ENCODE results near the gene ATXN2.
"Not testable (repeated sequence)": the region's sequence is repeated elsewhere in the genome, so short reads cannot be mapped to it uniquely, and the experiment has no call there.

Gene ATXN2, protein sequence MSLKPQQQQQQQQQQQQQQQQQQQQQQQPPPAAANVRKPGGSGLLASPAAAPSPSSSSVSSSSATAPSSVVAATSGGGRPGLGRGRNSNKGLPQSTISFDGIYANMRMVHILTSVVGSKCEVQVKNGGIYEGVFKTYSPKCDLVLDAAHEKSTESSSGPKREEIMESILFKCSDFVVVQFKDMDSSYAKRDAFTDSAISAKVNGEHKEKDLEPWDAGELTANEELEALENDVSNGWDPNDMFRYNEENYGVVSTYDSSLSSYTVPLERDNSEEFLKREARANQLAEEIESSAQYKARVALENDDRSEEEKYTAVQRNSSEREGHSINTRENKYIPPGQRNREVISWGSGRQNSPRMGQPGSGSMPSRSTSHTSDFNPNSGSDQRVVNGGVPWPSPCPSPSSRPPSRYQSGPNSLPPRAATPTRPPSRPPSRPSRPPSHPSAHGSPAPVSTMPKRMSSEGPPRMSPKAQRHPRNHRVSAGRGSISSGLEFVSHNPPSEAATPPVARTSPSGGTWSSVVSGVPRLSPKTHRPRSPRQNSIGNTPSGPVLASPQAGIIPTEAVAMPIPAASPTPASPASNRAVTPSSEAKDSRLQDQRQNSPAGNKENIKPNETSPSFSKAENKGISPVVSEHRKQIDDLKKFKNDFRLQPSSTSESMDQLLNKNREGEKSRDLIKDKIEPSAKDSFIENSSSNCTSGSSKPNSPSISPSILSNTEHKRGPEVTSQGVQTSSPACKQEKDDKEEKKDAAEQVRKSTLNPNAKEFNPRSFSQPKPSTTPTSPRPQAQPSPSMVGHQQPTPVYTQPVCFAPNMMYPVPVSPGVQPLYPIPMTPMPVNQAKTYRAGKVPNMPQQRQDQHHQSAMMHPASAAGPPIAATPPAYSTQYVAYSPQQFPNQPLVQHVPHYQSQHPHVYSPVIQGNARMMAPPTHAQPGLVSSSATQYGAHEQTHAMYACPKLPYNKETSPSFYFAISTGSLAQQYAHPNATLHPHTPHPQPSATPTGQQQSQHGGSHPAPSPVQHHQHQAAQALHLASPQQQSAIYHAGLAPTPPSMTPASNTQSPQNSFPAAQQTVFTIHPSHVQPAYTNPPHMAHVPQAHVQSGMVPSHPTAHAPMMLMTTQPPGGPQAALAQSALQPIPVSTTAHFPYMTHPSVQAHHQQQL

DNA sequence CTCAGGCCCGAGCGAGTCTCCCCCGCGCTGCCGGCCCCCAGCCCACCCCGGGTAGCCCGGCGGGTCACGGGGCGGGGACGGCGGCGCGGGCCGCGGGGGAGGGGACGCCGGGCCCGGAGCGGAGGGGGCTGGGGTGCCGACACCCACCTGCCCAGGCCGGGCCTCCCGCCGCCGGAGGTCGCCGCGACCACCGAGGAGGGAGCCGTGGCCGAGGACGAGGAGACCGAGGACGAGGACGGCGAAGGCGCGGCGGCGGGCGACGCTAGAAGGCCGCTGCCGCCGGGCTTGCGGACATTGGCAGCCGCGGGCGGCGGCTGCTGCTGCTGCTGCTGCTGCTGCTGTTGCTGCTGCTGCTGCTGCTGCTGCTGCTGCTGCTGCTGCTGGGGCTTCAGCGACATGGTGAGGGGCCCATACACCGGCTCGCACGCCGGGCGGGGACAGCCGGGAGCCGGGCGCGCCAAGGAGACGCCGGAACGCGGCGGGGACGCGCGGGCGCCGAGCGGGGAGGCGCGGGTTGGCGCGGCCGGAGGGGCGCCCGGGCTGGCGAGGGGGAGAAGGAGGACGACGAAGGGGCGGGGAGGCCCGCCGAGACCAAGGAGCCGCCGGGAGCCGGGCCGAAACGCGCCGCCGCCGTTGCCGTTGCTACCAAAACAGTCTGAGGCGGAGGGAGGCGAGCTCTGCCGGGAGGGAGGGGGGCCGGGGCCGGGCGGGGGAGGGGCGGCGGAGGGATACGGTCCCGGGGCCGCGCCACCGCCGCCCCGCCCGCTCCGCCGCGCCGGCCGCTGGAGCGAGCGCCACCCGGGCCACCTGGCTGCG lies at the start of gene ATXN2:
TSS of gene ATXN2 (minus strand) at position 679 of the 816 bp plus-strand sequence. CDS start at position 398, 281 bp downstream.
- DNase-seq = peak; percentile 47

DNA sequence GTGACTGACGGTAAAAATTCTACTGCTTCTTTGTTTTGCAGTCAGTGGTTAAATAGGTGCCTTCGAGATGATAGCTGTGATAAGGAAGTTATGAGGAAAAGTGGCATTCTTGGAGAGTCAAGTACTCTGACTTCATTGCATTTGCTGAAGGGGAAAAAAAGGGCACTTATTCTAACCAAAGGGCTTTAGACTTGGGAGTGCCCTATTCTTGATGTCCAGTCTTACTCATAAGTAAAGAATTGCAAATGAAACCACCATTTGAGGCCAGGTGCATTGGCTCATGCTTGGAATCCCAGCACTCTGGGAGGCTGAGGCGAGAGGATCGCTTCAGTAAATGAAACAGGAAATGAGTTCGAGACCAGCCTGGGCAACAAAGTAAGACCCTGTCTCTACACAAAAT lies 46.3 kb upstream of the ATXN2 start:
- no peak for DNase-seq

DNA sequence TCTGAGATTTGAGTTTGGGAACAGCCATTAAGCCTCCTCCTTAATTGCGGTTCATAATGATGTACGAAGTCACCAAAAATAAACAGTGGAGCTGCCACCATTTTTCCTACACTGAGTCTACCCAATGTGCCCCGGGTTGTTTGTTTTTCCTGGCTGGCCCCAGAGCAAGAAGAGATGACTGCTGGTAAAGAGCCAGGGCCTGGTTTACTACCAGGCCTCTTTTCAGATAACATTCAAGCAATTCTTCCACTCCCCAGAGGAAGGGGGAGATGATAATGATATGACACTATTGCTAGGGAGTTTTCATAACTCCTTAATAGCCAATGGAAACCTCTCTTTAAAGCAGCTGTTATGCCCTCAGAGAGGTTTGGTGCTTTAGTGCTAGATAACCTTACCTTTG lies 44.3 kb upstream of the ATXN2 start:
- no peak for DNase-seq

DNA sequence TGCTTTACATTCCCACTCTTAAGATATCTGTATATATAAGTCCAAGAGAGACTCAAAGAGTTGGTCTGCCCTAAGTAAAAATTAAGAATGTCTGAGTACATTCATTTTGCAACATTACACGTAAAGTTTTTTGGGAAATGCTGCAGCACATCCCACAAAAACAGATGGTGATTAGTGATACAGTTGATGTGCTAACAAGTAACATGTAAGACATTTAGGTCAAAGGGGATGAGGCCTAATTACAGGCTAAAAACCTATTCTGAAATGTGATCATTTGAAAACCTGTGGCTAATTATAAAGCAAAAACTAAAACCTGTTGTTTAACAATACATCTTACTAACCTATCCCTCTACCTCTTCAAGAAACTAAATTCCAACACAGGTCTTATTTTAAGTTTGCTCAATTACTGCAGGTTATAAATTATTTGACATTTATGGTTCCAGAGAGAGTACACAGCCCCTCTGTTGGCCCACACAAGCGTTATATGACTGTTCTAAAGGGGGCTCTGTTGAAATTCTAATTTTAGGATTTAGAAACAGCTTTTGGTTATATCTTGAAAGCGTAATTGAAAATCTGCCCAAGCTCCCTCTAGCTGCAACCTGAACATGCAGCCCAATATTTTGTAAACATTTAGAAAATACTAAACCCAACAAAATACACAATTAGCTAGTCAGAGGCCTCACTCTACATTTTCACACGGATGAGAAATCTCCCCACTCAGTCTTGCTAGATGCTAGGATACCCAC lies 43.7 kb upstream of the ATXN2 start:
- DNase-seq = no peak

DNA sequence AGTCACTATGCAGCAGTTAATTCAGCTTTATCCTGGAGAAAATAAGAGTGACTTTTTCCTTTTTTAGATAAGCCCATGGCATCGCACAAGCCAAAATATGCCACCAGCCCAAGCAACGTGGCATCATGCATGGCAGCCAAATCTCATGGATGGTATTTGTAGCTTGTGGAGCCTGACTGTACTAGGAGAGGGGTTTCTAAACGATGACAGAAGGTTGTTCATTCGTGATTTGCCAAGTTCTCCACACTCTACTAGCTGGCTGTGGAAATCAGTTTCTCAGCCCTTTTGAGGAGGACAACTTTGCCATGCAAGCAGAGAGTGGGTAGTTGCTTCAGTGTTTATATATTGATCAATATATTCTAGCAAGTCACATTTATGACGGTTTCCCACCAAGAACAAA lies 41.4 kb upstream of the ATXN2 start:
- DNase-seq = no peak

DNA sequence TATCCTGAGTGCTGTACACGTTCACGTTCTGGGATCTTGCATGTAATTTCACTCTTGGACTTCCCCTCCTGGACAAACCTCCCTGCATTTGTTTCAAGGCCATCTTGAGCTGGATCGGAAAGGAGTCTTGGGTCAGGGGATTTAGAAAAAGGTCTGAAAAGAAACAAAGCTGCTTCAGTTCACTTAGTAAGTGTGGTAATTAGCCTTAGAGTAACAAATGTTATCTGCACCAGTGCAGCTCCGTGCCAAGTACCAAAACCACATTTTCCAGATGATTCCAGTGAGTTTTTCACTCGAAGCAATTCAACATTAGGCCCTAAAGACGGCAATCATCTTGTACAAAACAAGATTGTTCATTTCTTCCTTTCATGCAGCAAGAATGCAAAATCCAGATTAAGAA lies 39.4 kb upstream of the ATXN2 start:
- DNase-seq = no peak

DNA sequence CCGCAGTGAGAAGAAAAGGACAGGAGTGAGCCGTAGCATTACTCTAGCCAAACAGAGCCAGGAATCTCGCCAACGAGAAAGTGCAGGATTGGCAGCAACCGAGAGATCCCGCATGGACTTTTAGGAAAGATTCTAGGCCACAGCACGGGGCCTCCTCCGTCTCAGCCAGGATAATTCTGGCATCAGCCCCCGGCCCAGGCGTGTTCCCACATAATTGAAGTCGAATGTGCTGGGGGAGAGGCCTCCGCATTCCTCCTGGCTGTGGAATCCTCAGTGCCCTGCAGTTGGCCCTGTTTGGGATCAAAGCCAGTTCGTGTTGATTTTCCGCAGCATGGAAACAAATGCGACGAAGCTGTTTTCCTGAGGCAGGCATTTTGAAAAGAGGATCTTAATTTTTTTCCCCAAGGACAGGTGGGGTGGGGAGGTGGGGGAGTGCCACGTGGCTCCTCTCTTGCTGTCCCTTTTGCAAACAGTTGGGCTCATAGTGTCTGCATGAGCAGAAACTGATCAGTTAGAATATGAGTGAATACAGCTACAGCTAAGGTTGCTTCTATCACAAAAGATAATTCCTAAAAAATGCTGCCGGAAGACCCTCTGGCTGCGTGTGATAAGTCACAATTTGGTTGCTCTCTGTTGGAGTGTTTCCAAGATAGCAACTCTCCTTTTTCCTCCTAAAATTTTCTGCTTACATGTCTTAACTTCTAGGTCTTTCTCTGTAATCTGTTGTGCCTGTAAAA lies 37.3 kb upstream of the ATXN2 start:
- DNase-seq = no peak

DNA sequence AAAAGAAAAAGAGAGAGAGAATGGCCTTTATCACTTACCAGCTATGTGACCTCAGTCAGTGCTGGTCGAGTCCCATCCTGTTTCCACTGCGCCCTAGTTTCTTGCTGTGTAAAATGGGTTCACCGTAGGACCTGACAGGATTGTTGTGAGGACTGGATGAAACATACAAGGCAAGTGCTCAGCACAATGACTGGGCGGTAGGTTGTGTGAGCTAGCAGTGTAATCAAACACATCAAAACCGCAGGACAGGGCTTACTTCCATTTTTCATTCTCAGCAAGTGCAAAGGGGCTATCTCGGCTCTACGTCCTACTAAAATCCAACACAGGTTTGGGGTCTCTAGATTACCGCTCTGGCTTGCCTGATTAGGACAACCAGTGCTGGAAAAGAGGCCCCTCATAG lies 36.4 kb upstream of the ATXN2 start:
- DNase-seq = no peak

DNA sequence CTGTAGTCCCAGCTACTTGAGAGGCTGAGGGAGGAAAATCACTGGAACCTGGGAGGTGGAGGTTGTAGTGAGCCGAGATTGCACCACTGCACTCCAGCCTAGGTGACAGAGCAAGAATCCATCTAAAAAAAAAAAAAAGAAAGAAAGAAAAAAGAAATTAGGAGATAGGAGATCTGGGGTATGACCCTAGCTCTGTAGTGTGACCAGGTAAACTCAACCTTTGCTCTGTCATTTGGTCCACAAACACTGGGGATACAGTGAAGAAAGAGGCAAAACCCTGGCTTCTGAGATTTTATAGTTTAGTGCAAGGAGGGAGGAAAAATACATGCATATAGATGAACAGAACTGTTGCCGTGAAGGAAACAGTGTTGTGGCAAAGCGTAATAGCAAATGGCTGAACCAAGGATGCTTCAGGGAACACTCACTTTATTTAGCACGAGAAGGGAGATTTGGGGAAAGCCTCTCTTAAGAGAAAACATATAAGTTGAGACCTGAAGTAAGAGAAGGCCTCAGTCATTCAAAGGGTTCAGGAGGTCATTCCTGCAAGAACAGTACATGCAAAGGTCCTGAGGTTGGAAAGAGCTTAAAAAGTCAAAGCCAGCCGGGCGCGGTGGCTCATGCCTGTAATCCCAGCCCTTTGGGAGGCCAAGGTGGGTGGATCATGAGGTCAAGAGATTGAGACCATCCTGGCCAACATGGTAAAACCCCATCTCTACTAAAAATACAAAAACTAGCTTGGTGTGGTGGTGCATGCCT lies 29.6 kb upstream of the ATXN2 start:
- no peak for DNase-seq

DNA sequence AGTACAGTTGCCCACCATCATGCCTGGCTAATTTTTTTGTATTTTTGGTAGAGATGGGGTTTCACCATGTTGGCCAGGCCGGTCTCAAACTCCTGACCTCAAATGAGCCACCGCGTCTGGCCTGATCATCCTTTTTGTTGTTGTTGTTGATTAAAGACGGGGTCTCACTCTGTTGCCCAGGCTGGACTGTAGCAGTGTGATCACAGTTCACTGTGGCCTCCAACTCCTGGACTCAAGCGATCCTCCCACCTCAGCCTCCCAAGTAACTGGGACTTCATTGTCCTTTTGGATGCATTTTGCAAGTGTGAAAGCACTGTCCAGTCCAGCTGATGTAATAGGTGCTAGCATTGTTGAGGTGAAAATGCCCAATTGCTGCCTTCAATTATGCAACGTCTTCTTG lies 27.1 kb upstream of the ATXN2 start:
- no peak for DNase-seq

DNA sequence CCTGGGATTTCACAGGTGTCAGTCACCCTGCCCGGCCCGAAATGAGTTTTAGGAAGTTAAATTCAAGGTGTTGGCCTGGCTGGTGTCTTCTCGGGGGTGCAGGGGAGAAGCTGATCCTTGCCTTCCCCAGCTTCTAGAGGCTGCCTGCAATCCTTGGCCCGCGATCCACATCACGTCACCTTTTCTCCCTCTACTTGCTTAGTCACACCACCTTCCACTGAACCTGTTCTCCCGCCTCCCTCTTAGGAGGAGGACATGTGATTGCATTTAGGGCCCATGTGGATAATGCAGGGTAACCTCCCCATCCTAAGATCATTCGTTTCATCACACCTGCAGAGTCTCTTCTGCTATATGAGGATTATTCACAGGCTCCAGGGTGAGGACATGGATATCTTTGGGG lies 25.4 kb upstream of the ATXN2 start:
- DNase-seq = no peak

DNA sequence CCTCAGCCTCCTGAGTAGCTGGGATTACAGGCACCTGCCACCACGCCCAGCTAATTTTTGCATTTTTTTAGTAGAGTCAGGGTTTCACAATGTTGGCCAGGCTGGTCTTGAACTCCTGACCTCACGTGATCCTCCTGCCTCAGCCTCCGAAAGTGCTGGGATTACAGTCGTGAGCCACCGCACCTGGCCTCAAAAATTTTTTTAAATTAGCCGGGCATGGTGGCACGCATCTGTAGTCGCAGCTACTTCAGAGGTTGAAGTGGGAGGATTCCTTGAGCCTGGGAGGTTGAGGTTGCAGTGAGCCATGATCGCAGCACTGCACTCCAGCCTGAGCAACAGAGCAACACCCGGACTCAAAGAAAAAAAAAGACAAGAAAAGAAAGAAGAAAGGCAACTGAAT lies 18.7 kb upstream of the ATXN2 start:
- DNase-seq = not testable (repeated sequence)

DNA sequence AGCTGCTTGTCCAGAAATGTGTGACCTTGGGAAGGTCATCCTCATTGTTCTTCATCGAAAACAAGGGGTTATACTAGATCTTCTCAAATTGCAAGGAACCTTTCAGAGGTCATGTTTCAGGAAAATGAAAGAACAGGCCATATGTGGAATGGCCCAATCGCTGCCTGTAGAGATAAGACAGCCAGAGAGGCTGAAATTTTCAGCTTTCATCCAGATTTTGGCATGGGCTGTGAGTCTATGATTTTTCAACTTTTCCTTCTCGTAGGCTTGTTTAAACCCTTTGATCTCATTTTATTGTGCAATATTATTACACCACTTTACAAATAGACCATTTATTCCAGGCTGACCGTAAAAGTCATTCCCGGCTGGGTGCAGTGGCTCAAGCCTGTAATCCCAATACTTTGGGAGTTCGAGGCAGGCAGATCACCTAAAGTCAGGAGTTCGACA lies 17.1 kb upstream of the ATXN2 start:
- DNase-seq = no peak

DNA sequence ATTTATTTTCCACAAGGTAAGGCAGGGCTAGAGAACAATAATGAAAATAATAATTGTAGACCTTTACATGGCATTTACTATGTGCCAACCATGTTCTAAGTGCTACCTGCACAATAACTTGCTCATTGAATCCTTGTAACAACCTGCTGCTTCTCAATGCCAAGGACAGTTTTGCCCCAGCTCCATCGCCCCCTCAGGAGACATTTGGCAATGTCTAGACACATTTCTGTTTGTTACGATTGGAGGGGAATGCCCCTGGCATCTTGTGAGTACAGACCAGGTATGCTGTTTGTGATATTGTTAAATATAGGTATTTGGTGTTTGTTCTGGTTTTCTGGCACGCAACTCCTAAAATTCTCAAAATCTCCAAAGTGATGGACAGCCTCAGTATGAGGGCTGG lies 8.1 kb upstream of the ATXN2 start:
- no peak for DNase-seq

DNA sequence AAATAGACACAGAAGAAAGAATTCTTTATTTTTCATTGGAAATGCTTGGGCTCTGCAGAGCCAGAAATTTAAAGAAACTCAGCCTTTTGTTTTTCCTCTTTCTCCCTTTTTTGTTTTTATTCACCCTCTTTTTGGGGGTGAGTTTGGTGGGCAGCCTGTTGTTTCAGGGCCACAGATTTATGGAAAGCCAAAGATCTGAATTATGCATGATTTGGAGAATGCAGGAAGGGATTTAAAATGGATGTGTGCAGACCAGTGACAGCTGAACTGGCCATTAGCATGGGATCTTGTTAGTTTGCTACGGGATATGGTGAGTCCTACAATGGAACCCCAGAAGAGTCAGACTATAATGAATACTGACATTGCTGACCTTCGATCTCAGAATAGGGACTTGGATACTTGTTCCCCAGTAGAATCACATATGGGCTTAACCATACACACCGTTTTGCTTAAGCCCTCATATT lies 7.7 kb upstream of the ATXN2 start:
- no peak for DNase-seq

DNA sequence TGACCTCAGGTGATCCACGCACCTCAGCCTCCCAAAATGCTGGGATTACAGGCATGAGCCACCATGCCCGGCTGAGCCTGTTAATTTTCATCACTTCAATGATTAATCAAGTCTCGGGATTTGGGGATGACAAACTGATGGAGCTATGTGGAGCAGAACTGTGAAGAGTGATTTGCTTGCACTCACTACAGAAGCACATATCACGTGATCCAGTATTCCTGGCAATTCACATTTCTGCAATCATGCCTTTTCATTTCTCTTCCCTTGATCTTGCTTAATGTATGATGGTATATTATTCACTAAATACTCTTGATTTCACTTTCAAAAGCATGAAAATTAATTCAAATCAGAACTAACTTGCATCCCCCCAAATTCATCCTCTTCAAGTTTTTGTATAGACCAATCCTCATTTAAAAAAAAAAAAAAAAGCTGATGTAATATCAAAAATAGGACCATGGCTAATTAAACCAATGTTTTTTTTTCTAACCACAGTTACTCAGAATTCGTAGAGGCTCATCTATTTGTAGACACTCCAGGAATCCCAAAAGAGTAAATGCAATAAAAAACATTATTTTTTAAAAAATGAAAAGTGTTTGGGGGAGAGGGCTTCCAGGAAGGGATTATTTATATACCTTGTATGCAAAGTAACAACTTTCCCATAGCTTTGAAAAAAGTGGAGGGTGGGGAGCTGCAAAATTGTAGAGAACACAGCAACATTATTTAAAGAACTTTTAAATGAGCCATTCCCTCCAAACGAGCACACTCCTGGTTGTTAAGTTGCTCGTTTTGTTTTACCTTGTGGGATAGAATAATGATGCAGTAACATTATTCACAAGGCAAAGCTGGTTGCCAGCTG lies 7.0 kb upstream of the ATXN2 start:
- DNase-seq = no peak

DNA sequence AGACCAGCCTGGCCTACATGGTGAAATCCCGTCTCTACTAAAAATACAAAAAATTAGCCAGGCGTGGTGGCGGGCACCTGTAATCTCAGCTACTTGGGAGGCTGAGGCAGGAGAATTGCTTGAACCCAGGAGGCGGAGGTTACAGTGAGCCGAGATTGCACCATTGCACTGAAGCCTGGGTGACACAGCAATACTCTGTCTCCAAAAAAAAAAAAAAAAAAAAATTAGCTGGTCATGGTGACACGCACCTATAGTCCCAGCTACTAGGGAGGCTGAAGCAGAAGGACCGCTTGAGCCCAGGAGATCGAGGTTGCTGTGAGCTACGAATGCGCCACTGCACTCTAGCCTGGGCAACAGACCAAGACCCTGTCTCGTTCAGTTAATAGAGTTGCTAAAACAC lies 3.7 kb upstream of the ATXN2 start:
- not testable (repeated sequence) for DNase-seq

DNA sequence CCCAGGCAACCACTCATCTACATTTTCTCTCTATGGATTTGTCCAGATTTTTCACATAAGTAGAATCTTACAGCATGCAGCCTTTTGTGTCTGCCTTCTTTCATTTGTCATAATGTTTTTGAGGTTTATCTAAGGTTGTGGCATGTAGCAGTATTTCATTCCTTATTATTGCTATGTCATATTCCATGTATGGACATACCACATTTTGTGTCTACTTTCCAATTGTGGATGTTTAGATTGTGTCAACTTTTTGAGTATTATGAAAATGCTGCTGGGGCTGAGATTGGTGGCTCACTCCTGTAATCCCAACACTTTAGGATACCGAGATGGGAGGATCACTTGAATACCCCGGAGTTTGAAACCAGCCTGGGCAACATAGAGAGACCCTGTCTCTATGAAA lies 3.2 kb upstream of the ATXN2 start:
- no peak for DNase-seq

DNA sequence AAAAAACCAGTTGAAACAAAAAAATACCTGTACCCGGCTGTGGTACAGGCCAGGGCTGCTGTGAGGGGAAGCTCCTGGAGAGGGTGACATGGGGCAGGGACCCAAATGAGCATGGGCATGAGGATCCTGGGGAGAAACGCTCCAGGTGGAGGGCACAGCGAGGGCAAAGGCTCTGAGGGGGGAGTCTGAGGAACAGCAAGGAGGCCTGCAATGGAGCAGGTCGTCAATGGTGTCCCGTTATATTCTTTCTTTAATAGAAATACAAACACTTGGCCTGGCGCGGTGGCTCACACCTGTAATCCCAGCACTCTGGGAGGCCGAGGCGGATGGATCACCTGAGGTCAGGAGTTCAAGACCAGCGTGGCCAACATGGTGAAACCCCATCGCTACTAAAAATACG lies 1.9 kb upstream of the ATXN2 start:
- not testable (repeated sequence) for DNase-seq
